Erythroblast (primary cell): Measurements from ENCODE around the gene TMEM132C.

Source experiments
- DNase-seq, 2 experiments: peaks; one replicate each; lab custom pipeline; 2025; lab: John Stamatoyannopoulos, UW
- GATA1 ChIP-seq: IDR thresholded peaks from 2 replicates; pipeline ENCODE4 v1.6.1; 2011; ENCODE audit warnings: low read depth, mild to moderate bottlenecking, control low read depth, low read length, moderate library complexity
- POLR2A ChIP-seq: IDR thresholded peaks from 2 replicates; pipeline ENCODE4 v1.6.1; 2011; ENCODE audit warnings: mild to moderate bottlenecking, low read length

TMEM132C gene

GRCh38 chr12:128737292-128737966, 470.5 kb downstream of the TMEM132C start:
- no peak for DNase-seq
- TF ChIP-seq GATA1, result no peak
- no peak for TF ChIP-seq POLR2A

GRCh38 chr12:128743916-128744315, 476.9 kb downstream of the TMEM132C start:
- no peak for DNase-seq
- TF ChIP-seq GATA1 (no peak), POLR2A (no peak)

- DNase-seq, result no peak
- TF ChIP-seq GATA1 (no peak), POLR2A (no peak)
Measured at GRCh38 chr12:128745772-128746689, 479.1 kb downstream of the TMEM132C start.

DNA sequence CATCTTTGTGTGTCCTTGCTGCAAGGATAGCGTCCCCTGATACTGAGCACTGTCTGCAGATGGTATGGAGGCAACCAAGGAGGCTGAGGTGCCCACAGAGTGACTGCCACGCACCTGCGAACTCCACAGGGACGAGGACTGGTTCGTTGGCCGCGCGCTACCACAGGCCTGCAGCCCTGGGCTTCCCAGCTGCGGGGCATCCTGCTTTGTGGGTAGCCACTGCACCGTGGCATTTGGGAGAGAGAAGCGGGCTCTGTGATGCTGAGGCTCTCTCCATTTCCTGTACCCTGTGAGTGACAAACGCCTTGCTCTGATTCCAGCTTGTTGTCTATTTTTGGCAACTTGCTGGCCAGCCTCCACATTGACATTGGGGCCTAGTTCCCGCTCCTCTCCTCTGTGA, 480.5 kb downstream of the TMEM132C start:
- TF ChIP-seq GATA1, result no peak
- TF ChIP-seq POLR2A, result no peak
- DNase-seq, result no peak

DNA sequence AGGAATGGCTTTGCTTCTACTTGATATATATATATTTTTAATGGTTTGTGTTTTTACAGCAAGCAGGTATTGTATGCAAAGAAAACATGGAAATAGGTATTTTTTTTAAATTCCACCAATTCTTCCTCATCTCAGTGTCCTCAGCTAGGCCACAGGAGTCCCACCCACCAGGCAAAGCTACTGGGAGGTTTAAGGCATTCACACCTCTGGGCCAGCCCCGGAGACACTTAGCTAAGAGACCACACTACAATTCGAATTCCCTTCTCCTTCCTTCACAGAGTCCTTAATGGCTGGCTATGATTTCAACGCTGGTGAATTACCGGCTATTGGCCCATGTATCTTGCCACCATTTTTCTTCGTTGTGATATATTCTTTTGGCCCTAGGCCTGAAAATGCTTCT, 485.4 kb downstream of the TMEM132C start:
- DNase-seq, result no peak
- TF ChIP-seq GATA1 (no peak), POLR2A (no peak)

DNA sequence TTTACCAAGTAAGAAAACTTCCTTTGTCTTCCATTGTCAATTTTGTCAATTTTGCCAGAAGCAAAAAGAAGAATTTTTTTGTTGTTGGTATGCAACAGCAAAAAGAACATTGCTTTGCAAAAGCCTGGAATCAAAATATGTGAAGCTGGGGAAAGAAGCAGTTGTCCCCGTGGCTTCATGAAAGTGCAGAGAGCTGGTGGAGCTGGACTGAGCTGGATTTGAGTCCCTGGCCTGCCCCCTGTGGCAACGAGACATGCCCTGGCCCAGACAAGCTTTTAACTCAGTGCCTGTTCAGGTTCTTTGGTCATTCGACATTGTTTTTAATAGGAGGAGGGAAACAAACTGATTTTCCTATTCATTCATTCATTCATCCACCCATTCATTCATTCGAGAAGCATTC, 486.5 kb downstream of the TMEM132C start:
- DNase-seq, result no peak
- no peak for TF ChIP-seq POLR2A
- TF ChIP-seq GATA1, result no peak

- no peak for TF ChIP-seq POLR2A
- no peak for DNase-seq
Measured at GRCh38 chr12:128754275-128754674, 487.3 kb downstream of the TMEM132C start.

DNA sequence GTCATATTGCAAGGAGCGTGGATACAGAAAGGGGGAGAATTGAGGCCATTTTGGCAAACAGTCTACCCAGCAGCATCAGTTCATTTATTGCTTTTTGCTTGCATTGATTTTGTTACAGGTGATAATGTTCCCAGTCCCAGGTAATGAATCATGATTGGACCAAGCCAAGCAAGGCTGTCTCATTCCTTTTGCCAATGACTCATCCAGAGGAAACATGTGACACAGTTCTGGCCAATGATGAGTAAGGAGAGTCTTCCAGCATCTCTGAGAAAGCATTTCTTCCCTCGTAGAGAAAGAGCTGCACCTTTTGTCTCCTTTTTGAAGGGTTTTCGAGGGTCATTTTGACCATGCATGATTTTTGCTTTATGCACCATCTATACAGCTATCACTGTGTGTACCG, 488.6 kb downstream of the TMEM132C start:
- TF ChIP-seq GATA1 (no peak), POLR2A (no peak)
- DNase-seq, result no peak
